ENCODE data around the gene SP6.
A peak's percentile ranks its signal among the peaks of the same experiment; 100 is the strongest.

Gene SP6

GRCh38 chr17:47831003-47831933, 19.7 kb downstream of the SP6 start, which contains the start of the genes LRRC46 and MRPL10:
LRRC46 (plus strand) TSS chr17:47831670; CDS start chr17:47831990, 320 bp downstream.
MRPL10 (minus strand) TSS chr17:47831541; CDS start chr17:47831511, 30 bp downstream.
- DNase-seq = peak; percentile 87 to 94

DNA sequence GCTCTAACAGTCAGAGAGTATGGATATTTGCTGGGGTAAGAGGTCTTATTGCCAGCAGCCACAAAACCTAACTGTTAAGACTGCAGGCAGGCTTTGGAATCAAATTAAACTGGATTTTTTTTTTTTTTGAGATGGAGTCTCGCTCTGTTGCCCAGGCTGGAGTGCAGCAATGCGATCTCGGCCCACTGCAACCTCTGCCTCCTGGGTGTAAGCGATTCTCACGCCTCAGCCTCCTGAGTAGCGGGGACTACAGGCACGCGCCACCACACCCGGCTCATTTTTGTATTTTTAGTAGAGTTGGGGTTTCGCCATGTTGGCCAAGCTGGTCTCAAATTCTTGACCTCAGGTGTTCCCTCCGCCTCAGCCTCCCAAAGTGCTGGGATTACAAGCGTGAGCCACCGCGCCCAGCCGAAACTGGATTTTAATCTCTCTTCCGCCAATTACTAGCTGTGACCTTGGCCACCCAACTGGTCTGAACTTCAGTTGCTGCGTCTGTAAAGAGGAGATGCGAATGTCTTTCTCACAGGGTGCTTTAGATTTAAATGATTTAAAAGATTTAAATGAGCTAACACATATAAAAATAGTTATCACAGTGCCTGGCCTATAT, 20.5 kb downstream of the SP6 start:
- no peak for DNase-seq

DNA sequence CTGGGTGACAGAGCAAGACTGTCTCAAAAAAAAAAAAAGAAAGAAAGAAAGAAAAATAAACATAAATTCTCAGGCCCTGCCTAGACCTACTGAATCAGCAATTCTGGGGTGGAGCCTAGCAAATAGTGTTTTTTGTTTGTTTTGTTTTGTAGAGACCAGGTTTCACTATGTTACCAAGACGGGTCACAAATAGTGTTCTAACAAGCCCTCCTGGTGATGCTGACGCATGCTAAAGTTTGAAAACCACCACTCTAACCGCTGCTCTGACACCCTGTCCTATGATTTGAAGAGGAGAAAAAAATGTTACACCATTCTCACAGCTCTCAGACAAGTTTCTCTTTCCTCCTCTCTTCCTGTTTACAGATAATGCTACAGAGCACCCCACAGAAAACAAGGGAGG, 21.1 kb downstream of the SP6 start:
- no peak for DNase-seq

GRCh38 chr17:47823519-47823918, 27.4 kb downstream of the SP6 start:
- DNase-seq = no peak

DNA sequence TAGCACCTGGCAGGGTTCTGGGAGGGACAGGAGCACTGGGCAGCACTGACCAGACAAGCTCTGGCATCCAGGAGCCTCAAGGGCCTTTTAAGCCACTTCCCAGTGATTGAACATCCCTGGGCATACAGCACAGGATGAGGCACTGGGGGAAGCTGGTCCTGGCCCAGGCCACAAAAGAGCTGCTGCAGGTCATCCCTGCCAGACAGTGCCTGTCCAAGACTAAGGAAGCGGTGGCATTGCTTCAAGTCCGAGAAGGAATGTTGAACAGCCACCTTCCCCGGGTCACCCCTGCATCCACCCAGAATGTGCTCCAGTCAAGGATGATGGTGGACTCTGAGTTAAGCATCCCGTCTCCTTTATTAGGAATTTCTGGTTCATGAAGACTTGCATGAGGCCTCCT, 28.2 kb downstream of the SP6 start:
- DNase-seq = no peak

GRCh38 chr17:47821424-47822391, 29.3 kb downstream of the SP6 start, which contains the start of gene OSBPL7:
OSBPL7 (minus strand) TSS chr17:47821794; CDS start chr17:47820278, 1,516 bp downstream.
- no peak for DNase-seq

- no peak for DNase-seq
These were observed 29.9 kb downstream of the SP6 start for GRCh38 chr17:47821031-47821423.

GRCh38 chr17:47820033-47820789, 30.8 kb downstream of the SP6 start:
- DNase-seq = no peak

DNA sequence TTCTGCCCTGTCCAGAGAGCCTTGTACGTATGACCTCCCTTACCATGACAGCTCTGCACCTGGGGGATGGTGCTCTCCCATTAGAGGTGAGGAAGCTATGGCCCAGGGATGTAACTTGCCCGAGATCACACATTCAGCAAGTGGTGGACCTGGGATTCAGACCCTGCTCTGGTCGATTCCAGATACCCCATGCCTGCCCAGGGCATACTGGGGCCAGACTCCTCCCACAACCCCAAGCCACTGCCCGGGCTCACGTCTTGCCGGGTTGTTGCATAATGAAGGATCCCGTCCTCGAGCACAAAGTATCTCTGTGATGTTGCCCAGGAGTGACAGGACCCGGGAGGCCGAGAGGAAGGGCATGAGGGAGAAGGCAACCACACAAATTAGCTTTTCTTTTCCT, 31.5 kb downstream of the SP6 start:
- DNase-seq = no peak

DNA sequence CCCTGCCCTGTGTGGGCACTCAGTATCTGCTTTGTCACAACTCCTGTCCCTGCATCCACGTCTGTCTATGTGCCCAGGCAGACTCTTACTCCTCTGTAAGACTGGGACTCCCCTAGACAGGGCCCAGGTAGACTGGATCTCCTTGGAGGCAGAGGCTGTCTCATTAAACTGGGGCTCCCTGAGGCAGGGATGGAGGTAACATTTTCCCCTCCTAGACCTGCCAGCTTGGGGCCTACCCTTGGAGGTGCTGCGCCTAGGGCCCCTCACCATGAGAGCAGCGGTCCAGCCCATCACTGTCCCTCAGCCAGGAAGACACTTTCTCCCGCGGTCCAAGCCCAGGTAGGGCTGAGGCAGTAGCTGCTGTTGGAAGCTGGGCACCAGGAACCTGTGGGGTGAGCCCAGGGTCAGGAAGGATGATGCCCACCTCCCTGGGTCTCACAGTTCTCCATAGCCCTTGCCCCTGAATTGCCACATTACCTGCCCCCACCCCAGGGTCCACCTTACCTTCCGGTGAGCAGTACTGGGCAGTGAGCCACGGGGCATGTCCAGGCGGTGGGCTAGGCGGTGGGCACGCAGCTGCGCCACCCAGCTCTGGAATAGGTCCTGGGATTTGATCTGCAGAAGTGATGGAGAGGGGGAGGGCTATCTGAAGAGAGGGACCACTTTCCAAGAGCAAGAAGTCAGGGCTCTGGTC, 32.8 kb downstream of the SP6 start:
- no peak for DNase-seq

- no peak for DNase-seq
These were observed 34.0 kb downstream of the SP6 start for GRCh38 chr17:47816947-47817346.

GRCh38 chr17:47816111-47816735, 34.7 kb downstream of the SP6 start:
- DNase-seq = no peak

- no peak for DNase-seq
These were observed 35.7 kb downstream of the SP6 start for GRCh38 chr17:47815106-47815918.

GRCh38 chr17:47813512-47814031, 37.4 kb downstream of the SP6 start:
- no peak for DNase-seq

GRCh38 chr17:47813077-47813476, 37.9 kb downstream of the SP6 start:
- DNase-seq = no peak

DNA sequence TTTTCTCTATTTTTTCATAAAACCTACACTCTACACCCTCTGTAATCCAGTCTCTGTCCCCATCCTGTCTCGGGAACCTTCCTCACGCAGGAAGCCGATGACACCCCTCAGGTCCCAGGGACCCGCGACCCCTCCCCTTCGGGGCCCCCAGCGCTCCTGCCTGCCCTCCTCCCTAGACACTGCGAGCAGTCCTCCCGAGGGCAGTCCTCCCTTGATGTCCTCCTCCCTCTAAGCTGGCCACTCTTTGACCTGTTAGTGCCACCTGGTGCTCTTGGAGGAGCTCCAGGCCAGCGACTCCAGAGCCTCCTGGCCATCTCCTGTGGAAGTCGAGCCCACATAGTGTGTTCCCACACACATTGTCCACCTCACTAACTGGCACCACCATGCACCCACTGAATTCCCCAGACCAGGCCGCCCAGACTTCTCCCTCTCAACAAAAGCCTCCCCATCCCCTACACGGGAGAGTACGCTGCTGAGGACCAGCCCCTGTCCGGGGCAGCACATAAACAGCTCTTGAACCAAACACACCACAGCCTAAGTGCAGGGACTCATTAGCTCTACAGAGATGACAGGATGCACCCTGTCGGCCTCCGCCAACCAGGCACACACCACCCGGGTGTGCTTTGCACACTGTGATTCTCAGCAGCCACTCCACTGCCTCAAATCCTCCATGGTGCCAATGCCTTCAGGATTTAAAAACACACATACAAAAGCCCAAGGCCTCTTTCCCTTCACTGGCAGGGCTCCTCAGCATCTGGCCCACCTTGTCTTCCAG, 38.6 kb downstream of the SP6 start:
- DNase-seq = no peak

- DNase-seq = no peak
These were observed 39.3 kb downstream of the SP6 start for GRCh38 chr17:47811709-47812108.

DNA sequence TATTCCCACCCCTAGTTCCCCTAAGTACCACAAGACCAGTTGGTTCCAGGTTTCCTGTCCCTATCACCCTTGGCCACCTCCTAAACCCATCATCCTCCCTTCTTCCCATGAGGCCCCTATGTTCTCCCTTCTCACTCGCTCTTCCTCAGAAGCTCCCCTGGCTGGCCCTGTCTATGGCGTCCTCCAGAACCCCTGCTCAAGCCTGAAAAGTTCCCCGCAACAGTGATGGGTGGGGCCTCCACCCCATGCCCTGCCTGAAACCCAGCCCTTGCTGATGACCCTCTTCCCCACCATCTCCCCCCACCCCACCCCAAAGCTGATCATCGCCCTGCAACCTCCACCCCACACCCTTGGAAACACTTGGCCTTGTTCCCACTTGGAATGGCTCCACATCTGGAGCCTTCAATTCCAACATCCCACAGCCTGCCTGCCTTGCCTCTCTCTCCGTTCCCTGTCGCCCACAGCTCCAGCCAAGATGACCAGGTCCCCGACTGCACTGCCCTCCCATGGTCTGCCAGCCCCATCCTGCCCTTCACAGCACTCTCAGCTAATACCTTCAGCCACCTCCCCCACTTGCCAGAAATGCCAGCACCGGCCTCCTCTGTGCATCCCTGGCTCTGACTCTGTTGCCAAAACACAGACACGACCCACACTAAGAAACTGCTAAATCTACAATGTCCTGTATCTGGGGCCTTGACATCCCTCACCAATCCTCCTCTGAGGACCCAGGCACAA, 39.9 kb downstream of the SP6 start:
- no peak for DNase-seq

Measured in NCI-H1930 (cell line).